GDM1 (cell line): ENCODE data around the gene NRSN2.

ENCODE experiments used
- DNase-seq: peaks from one replicate; lab custom pipeline; 2025; lab: John Stamatoyannopoulos, UW

NRSN2 gene

DNA sequence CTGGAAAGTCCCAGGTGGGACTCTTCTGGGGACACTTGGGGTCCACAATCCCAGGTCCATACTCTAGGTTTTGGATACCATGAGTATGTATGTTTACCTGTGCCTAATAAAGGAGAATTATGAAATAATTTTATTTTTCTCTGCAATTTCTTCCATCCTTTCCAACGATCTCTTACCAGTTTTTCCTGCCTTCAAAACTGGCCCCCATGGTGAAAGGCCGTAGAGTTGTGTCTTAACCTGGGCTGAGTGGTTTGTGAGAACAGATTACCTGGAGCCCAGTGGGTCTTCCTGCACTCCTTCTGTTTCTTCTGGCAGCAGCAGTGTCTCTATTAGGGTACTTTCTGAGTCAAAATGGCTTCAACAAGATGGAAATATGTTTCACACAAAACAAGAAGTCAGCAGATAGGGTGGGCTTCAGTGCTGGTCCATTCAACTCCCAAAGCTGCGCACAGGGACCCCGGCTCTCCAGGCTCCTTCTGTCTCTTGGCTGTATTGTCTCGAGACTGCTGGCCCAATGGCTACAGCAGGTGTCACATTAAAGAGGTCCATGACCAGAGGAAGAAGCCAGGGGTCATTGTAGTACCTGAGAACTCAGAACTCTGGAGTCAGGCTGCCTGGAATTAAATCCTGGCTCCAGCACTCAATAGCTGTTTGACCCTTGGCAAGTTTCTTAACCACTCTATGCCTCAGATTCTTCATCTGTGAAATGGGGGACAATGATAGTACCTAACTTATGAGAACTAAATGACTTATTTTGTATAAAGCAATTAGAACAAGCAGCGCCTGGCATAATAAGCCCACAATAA lies 50.7 kb downstream of the NRSN2 start:
- DNase-seq = no peak

- DNase-seq = no peak
Measured at GRCh38 chr20:399182-399707, 52.3 kb downstream of the NRSN2 start.

DNA sequence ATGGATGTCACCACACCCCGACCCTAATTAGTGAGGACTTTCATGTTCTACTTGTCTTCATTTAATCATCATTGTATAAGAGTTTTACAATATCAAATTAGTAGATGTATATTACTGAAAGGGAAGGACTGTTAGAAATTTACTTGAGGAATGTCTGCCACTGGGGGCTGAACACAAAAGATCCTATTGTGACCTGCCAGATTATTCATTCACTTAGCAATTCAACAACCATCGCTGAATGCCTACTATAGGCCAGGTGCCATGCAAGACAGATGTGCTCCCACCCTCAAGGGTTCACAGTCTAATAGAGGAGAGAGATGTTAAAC lies 53.2 kb downstream of the NRSN2 start:
- no peak for DNase-seq

DNA sequence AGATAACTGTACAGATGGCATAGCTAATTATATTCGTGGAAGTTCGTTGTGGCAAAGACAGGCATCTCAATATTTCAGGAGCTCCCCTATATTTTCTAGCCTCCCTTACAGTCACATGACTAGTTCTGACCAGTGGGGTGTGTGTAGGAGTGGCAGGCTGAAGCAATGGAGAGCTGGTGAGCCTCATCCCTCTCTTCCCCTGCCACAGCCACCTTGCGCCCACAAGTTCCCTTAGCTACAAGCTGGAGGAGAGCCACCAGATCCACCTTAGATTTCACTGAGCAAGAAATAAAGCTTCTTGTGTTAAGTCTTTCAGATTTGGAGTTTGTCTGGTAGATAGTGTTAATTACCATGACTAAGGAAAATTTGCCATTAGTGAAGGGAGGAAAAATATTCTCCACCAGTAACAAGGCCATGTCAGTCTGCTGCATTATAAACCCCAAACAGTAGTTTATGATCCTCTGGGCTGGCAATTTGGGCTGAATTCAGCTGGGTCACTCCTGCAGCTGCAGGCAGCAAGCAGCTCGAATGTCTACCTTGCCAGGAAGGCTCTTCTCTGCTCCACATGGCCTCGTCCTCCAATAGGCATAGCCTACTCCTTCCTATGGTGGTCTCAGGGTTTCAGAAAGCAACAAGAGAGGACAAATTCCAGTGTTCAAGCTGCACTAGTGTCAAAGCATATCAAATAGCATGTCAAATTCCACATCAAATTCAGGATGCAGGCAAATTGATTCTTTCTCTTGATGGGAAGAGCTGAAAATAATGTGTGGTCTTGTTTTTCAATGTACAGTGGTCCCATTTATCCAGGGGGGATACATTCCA lies 53.8 kb downstream of the NRSN2 start:
- no peak for DNase-seq

DNA sequence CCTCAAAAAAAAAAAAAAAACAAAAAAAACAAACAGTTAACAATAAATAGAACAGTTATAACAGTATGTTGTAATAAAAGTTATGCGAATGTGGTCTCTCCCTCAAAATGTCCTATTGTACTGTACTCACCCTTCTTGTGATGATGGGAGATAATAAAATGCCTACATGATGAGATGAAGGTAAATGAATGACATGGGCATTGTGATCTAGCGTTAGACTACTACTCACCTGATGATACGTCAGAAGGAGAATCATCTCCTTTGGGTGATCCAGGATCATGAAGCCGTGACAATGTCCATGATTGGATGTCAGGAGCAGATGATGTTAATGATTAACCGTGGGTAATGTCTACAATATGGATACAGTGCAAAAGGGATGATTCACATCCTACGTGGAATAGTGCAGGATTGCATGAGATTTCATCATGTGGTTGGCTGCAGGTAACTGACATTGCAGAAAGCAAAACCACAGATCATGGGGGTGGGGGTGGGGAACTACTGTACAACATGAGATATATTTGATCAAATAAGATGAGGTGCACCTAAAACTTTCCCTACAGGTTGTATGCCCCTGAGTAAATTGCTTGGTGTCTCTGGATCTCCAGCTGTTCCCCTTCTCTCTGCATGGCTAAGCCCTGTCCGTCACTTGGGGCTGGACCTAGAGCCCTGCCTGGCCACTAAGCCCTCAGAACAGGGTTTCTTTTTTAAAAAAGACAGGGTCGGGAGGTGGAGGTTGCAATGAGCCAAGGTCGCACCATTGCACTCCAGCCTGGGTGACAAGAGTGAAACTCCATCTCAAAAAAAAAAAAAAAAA lies 55.0 kb downstream of the NRSN2 start:
- no peak for DNase-seq

GRCh38 chr20:402496-402885 lies 55.6 kb downstream of the NRSN2 start:
- DNase-seq = no peak

GRCh38 chr20:402898-403581 lies 56.1 kb downstream of the NRSN2 start:
- no peak for DNase-seq

DNA sequence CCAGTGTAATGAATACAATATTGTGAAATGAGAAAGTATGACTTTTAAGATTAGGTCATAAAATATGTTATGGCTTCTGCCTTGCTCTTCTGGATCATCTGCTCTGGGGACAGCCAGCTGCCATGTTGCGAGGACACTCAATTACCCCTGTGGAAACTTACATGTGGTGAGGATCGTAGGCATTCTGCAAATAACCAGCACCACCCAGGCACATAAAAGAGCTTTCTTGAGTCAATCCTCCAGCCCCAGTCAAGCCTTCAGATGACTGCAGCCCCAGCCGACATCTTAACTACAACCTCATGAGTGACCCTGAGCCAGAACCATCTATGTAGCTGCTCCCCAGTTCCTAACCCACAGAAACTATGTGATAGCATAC lies 56.7 kb downstream of the NRSN2 start:
- no peak for DNase-seq

- DNase-seq = no peak
Measured at GRCh38 chr20:404088-404487, 57.2 kb downstream of the NRSN2 start.
